Breast epithelium (tissue), 4 donors: Measurements from ENCODE around the gene PSMD10. TPM values are rescaled to one million over a fixed set of nuclear protein-coding genes. Genes with fewer than 3 reads are reported as not detected.

ENCODE experiments used
- DNase-seq, 2 donors: peaks; one replicate each; pipeline ENCODE4 v3.0.0-alpha.2; 2019; ENCODE audit warnings: low spot score in 2 of 2
- H3K27ac ChIP-seq, 2 donors: fragments of 200-600 bp; sonication (generic) in 1 of 2; one replicate each; pipeline ENCODE4 v1.5.1; 2016 to 2019; ENCODE audit warnings: mild to moderate bottlenecking in 1 of 2
- H3K27me3 ChIP-seq, 2 donors: fragments of 200-600 bp; sonication (generic) in 1 of 2; one replicate each; pipeline versions ENCODE4 v1.5.1 to v1.6.0; 2017 to 2019; ENCODE audit warnings: control low read depth in 1 of 2, mild to moderate bottlenecking in 1 of 2
- H3K36me3 ChIP-seq: fragments of 200-600 bp; one replicate; pipeline ENCODE4 v1.5.1; 2019
- H3K4me1 ChIP-seq, 2 donors: fragments of 200-600 bp; sonication (generic); one replicate each; pipeline ENCODE4 v1.5.1; 2016 to 2019; ENCODE audit warnings: control low read depth in 1 of 2
- H3K4me3 ChIP-seq, 3 donors: fragments of 200-600 bp; sonication (generic); 1 replicate in 2 of 3; 2 replicates in 1 of 3; pipeline ENCODE4 v1.5.1; 2016 to 2019; ENCODE audit warnings: mild to moderate bottlenecking in 3 of 3, moderate library complexity in 2 of 3
- H3K9me3 ChIP-seq, 2 donors: fragments of 200-600 bp; sonication (generic) in 1 of 2; one replicate each; pipeline ENCODE4 v1.5.1; 2016 to 2019; ENCODE audit warnings: control low read depth in 1 of 2
- POLR2A ChIP-seq: fragments of 450-650 bp; IDR thresholded peaks from one replicate; pipeline ENCODE4 v1.6.1; 2016; ENCODE audit warnings: antibody characterized with exemption, mild to moderate bottlenecking, moderate library complexity
- POLR2AphosphoS5 ChIP-seq, 3 donors: sonication (generic); formaldehyde crosslinking; IDR thresholded peaks; one replicate each; pipeline ENCODE4 v1.6.1; 2017; ENCODE audit warnings: antibody characterized with exemption in 3 of 3
- intact Hi-C: fragments of 100-400 bp; cut with DNase I; formaldehyde crosslinking; loops from one replicate; pipeline ENCODE4 v1.15.1; 2023; ENCODE audit warnings: low total_unique reads
- total RNA-seq, 3 donors: library from RNA; depleted of rRNA; stranded (reverse); fragments of >200 nt; gene quantifications; one replicate each; pipeline ENCODE4 v1.1.0, GENCODE V29; 2016
- TF ChIP-seq, protein P1 (sequence below), 3 donors: fragments of 450-650 bp; IDR thresholded peaks; one replicate each; pipeline ENCODE4 v1.5.1; 2016 to 2017; ENCODE audit warnings: antibody characterized with exemption in 3 of 3, mild to moderate bottlenecking in 3 of 3, moderate library complexity in 3 of 3

The PSMD10 gene, protein sequence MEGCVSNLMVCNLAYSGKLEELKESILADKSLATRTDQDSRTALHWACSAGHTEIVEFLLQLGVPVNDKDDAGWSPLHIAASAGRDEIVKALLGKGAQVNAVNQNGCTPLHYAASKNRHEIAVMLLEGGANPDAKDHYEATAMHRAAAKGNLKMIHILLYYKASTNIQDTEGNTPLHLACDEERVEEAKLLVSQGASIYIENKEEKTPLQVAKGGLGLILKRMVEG
- 10 to 100 TPM; 36.1 to 39.0 (median 38.6) TPM for total RNA-seq

DNA sequence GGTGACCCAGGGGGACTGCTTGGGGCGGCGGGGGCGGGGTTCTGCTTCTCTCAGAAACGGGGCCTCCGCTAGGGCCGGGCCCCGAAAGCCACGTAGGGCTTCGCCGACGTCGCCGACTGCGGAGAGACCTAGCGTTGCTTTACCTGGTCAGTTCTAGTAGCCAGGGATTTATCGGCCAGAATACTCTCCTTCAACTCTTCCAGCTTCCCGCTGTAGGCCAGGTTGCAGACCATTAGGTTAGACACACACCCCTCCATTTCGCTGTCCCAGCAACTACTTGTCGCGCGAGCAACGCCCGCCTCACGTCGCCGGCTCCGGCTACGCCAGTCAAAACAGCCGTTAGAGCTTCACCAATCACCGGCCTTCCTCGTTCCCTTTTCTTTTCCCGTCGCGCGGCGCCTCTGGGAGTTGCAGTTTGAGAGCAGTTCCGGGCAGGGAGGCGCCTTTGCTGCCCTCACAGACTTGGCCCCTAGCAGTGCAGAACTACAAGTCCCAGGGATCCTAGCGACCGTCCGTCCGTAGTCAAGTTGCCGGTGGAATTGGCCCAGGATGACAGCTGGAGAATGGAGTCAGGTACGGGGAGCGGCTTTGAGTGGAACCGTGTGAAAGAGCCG is at the start of gene PSMD10, which contains the start of gene ATG4A:
Gene PSMD10 (minus strand): TSS at position 279 of the 614 bp plus-strand sequence. CDS start 22 bp downstream, at position 257.
Gene ATG4A (plus strand): TSS at position 515 of the 614 bp plus-strand sequence. CDS start 49 bp downstream, at position 564.
- Histone ChIP-seq H3K4me3 (peak within 1 kb of the TSS; percentile 54 to 70 (median 60)), H3K36me3 (no peaks in the 10 kb centered on the region), H3K27me3 (peaks cover 0 to 12% of the 10 kb centered on the region in 2 donors), H3K27ac (peak within 1 kb of the TSS; percentile 88 to 89), H3K4me1 (peaks cover 0 to 4% of the 10 kb centered on the region in 2 donors), H3K9me3 (no peaks in the 10 kb centered on the region)
- DNase-seq: peak; percentile 88 to 93
- peak; percentile 41 to 89 (median 62) for TF ChIP-seq POLR2AphosphoS5 (IDR thresholded peaks at IDR 0.05)
- peak; percentile 56 for TF ChIP-seq POLR2A
- TF ChIP-seq, protein P1, sequence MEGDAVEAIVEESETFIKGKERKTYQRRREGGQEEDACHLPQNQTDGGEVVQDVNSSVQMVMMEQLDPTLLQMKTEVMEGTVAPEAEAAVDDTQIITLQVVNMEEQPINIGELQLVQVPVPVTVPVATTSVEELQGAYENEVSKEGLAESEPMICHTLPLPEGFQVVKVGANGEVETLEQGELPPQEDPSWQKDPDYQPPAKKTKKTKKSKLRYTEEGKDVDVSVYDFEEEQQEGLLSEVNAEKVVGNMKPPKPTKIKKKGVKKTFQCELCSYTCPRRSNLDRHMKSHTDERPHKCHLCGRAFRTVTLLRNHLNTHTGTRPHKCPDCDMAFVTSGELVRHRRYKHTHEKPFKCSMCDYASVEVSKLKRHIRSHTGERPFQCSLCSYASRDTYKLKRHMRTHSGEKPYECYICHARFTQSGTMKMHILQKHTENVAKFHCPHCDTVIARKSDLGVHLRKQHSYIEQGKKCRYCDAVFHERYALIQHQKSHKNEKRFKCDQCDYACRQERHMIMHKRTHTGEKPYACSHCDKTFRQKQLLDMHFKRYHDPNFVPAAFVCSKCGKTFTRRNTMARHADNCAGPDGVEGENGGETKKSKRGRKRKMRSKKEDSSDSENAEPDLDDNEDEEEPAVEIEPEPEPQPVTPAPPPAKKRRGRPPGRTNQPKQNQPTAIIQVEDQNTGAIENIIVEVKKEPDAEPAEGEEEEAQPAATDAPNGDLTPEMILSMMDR (IDR thresholded peaks at IDR 0.05): no peak
- intact Hi-C loops: no loop called here

DNA sequence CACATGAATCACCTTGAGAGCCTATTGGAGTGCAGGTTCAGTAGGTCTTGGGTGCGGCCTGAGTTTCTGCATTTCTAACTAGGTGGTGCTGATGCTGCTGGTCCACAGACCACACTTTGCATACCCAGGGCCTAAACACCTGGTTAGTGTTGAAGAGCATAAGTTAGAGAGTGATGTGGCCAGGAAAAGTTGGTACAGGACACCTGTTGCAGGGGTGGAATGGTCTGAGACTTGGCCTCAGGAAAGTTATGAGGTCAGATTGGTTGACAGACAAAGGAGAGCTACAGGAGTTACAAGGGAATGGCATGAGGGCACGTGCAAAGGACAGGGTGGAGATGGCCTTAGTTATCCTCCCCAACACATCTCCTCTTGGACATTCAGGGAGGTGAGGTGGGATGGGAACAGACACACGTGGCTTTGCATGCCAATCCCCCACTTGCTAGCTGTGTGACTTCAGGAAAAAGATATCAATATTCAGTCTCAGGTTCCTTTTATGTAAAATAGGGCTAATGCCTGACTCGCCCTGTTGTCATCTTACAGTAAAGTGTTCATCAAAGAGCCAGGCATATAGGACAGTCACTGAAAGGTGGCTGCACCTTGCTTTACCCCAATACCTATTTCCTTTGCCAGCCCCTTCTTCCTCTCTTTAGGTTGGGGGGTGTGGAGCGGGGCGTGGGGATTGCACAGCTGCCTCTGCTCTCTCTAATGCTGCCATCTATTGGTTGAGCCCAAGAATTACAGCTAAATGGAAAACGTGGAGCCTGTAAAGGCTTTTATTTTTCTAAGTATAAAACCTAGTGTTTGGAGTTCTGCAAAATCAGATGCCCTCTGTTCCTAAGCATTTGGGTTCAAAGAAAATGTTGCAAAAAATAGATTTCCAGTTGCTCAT is 47.7 kb upstream of the PSMD10 start:
- intact Hi-C loops: no loop called here
- H3K36me3 ChIP-seq: no peaks in the 10 kb centered on the region
- H3K27me3 ChIP-seq: peaks cover 0 to 49% of the 10 kb centered on the region in 2 donors
- no peaks in the 10 kb centered on the region for H3K4me1 ChIP-seq
- no peak overlapping the region for H3K4me3 ChIP-seq
- TF ChIP-seq, protein P1 (IDR thresholded peaks at IDR 0.05): no peak
- TF ChIP-seq POLR2A (no peak), POLR2AphosphoS5 (IDR thresholded peaks at IDR 0.05) (no peak)
- H3K27ac ChIP-seq: no peak overlapping the region
- H3K9me3 ChIP-seq: no peaks in the 10 kb centered on the region
- no peak for DNase-seq

DNA sequence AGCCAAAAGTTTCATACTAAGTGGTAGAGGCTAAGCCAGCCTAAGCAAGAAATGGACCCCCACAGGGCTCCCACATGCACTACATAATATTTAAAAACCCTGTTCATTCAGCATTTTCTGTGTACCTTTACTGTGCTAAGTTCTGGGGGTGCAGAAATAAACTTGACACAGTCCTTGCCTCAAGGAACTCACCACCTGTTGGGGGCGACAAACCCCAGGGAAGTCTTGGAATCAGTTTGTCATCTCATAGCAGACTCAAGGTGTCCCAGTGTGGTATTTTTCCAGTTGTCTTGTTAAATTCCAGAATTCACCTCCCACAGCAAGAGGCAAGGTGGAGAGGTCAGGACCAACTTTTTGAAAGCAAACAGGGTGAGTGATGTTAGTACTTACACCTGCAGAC is 43.4 kb upstream of the PSMD10 start:
- TF ChIP-seq POLR2AphosphoS5 (IDR thresholded peaks at IDR 0.05) (no peak), POLR2A (no peak)
- TF ChIP-seq, protein P1 (IDR thresholded peaks at IDR 0.05): no peak
- Histone ChIP-seq H3K27me3 (peaks cover 0 to 64% of the 10 kb centered on the region in 2 donors), H3K27ac (no peak overlapping the region), H3K4me3 (no peak overlapping the region), H3K9me3 (no peaks in the 10 kb centered on the region), H3K4me1 (no peaks in the 10 kb centered on the region), H3K36me3 (no peaks in the 10 kb centered on the region)
- intact Hi-C loops: no loop called here
- DNase-seq: no peak

DNA sequence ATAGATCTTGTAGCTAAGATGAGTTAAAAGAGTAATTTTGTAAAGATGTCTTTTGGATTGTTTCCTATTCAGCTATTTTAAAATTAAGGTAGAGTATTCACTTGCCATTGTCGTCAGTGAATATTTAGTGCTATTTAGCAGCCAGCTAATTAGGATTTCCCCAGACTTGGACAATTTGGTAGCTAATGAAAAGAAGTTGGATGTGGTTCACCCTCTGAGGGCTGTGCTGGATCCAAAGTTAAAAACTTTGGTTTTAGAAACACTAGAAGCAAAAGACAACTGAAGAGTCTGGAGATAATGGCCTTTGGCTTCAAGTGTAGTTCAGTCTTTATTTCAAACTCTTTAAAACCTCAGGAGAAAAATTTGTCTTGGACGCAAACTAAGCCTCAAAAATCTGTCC is 41.5 kb upstream of the PSMD10 start:
- Histone ChIP-seq H3K4me1 (no peaks in the 10 kb centered on the region), H3K9me3 (no peaks in the 10 kb centered on the region), H3K27me3 (peaks cover 0 to 56% of the 10 kb centered on the region in 2 donors), H3K4me3 (no peak overlapping the region), H3K36me3 (no peaks in the 10 kb centered on the region), H3K27ac (no peak overlapping the region)
- no peak for DNase-seq
- intact Hi-C loops: no loop called here
- TF ChIP-seq POLR2AphosphoS5 (IDR thresholded peaks at IDR 0.05) (no peak), POLR2A (no peak)
- TF ChIP-seq, protein P1 (IDR thresholded peaks at IDR 0.05): no peak
